Hepatocyte (in vitro differentiated cells): ENCODE data around the gene TLR9.
"Not testable (repeated sequence)": the region's sequence is repeated elsewhere in the genome, so short reads cannot be mapped to it uniquely, and the experiment has no call there.

ENCODE experiments used
- CTCF ChIP-seq: fragments of 200-600 bp; sonication (generic); IDR thresholded peaks from 2 replicates; pipeline ENCODE4 v1.5.1; 2016; ENCODE audit warnings: antibody characterized with exemption, mild to moderate bottlenecking; ENCODE audit not compliant: poor library complexity
- EZH2phosphoT487 ChIP-seq: fragments of 200-600 bp; sonication (generic); IDR thresholded peaks from one replicate; pipeline ENCODE4 v1.6.1; 2018; ENCODE audit warnings: antibody characterized with exemption, mild to moderate bottlenecking, low read depth, moderate library complexity; ENCODE audit not compliant: unreplicated experiment, severe bottlenecking

GRCh38 chr3:52272172-52272571, 46.7 kb upstream of the TLR9 start:
- TF ChIP-seq EZH2phosphoT487, CTCF: not testable (repeated sequence)
